ENCODE measurements around the gene ITPR2. TPM values are rescaled to one million over a fixed set of nuclear protein-coding genes. Genes with fewer than 3 reads are reported as not detected.
"Not testable (repeated sequence)": the region's sequence is repeated elsewhere in the genome, so short reads cannot be mapped to it uniquely, and the experiment has no call there.

The ITPR2 gene
- total RNA-seq, 4 donors from 2014 or later: 32.6 to 87.5 (median 51.9) TPM

- Histone ChIP-seq H3K4me3 (no peak overlapping the region), H3K27me3 (no peaks in the 10 kb centered on the region), H3K9me3 (peaks cover 0 to 3% (median 0%) of the 10 kb centered on the region in 4 donors), H3K4me1 (no peaks in the 10 kb centered on the region), H3K27ac (no peak overlapping the region), H3K36me3 (no peaks in the 10 kb centered on the region)
- DNase-seq: no peak
- TF ChIP-seq POLR2A (IDR thresholded peaks at IDR 0.05) (no peak), CTCF (IDR thresholded peaks at IDR 0.05) (no peak)
Observed at GRCh38 chr12:26317942-26318575, 514.9 kb downstream of the ITPR2 start.

- not testable (repeated sequence) for H3K27ac ChIP-seq, H3K9me3 ChIP-seq, DNase-seq, H3K36me3 ChIP-seq, H3K27me3 ChIP-seq, H3K4me3 ChIP-seq, H3K4me1 ChIP-seq
Observed at GRCh38 chr12:26314103-26314502, 518.9 kb downstream of the ITPR2 start.

- H3K9me3 ChIP-seq, H3K27ac ChIP-seq, DNase-seq, H3K4me1 ChIP-seq, H3K36me3 ChIP-seq, H3K4me3 ChIP-seq, H3K27me3 ChIP-seq: not testable (repeated sequence)
Observed at GRCh38 chr12:26310489-26310888, 522.5 kb downstream of the ITPR2 start.

- TF ChIP-seq CTCF (IDR thresholded peaks at IDR 0.05) (peak in 3 of 6 experiments; percentile 36 to 46 (median 38)), POLR2A (IDR thresholded peaks at IDR 0.05) (no peak)
- H3K27ac ChIP-seq: no peak overlapping the region
- H3K9me3 ChIP-seq: peaks cover 0 to 3% (median 0%) of the 10 kb centered on the region in 4 donors
- H3K4me1 ChIP-seq: no peaks in the 10 kb centered on the region
- H3K36me3 ChIP-seq: no peaks in the 10 kb centered on the region
- no peaks in the 10 kb centered on the region for H3K27me3 ChIP-seq
- DNase-seq: no peak
- no peak overlapping the region for H3K4me3 ChIP-seq
Observed at GRCh38 chr12:26309634-26310033, 523.4 kb downstream of the ITPR2 start.

GRCh38 chr12:26304273-26304672, 528.7 kb downstream of the ITPR2 start:
- peaks cover 0 to 2% (median 0%) of the 10 kb centered on the region in 4 donors for H3K4me1 ChIP-seq

GRCh38 chr12:26303418-26303817, 529.6 kb downstream of the ITPR2 start:
- Histone ChIP-seq H3K36me3 (no peaks in the 10 kb centered on the region), H3K4me3 (no peak overlapping the region), H3K27ac (no peak overlapping the region), H3K4me1 (peaks cover 0 to 11% (median 1%) of the 10 kb centered on the region in 4 donors), H3K27me3 (no peaks in the 10 kb centered on the region), H3K9me3 (no peaks in the 10 kb centered on the region)
- TF ChIP-seq POLR2A (IDR thresholded peaks at IDR 0.05) (no peak), CTCF (IDR thresholded peaks at IDR 0.05) (no peak)
- DNase-seq: no peak

More at GRCh38 chr12:26304273-26304672, 528.7 kb downstream of the ITPR2 start:
- Histone ChIP-seq H3K27ac (no peak overlapping the region), H3K27me3 (no peaks in the 10 kb centered on the region), H3K9me3 (no peaks in the 10 kb centered on the region), H3K4me3 (no peak overlapping the region), H3K36me3 (no peaks in the 10 kb centered on the region)
- TF ChIP-seq CTCF (IDR thresholded peaks at IDR 0.05) (no peak), POLR2A (IDR thresholded peaks at IDR 0.05) (no peak)
- no peak for DNase-seq

- TF ChIP-seq CTCF (IDR thresholded peaks at IDR 0.05) (no peak), POLR2A (IDR thresholded peaks at IDR 0.05) (no peak)
- no peak overlapping the region for H3K27ac ChIP-seq
Observed at GRCh38 chr12:26302776-26303175, 530.2 kb downstream of the ITPR2 start.

More at GRCh38 chr12:26302776-26303175, 530.2 kb downstream of the ITPR2 start:
- peaks cover 0 to 14% (median 4%) of the 10 kb centered on the region in 4 donors for H3K4me1 ChIP-seq
- no peaks in the 10 kb centered on the region for H3K27me3 ChIP-seq
- H3K4me3 ChIP-seq: no peak overlapping the region
- no peaks in the 10 kb centered on the region for H3K36me3 ChIP-seq
- DNase-seq: no peak
- H3K9me3 ChIP-seq: no peaks in the 10 kb centered on the region

All from Peyer's patch (tissue), 4 donors.